ENCODE results near the gene OR10A6. TPM values are rescaled to one million over a fixed set of nuclear protein-coding genes. Genes with fewer than 3 reads are reported as not detected.

The OR10A6 gene
- total RNA-seq, 6 experiments from 2014 or later, result not detected

GRCh38 chr11:7924536-7924935 lies 6.5 kb downstream of the OR10A6 start:
- 52% methylated on average over 2 of the region's 2 CpGs for WGBS (ENCODE audit: insufficient coverage, low coverage, low lambda C conversion rate, missing lambda C conversion rate)
- H3K4me3 ChIP-seq, result no peak overlapping the region
- DNase-seq (no peak), ATAC-seq (no peak)
- intact Hi-C loops (cut with DNase I), result no loop called here
- no peaks in the 10 kb centered on the region for H3K9me3 ChIP-seq
- no peaks in the 10 kb centered on the region for H3K27me3 ChIP-seq
- H3K27ac ChIP-seq, result no peak overlapping the region
- H3K4me1 ChIP-seq, result no peaks in the 10 kb centered on the region
- H3K36me3 ChIP-seq, result no peaks in the 10 kb centered on the region
- no peak for TF ChIP-seq POLR2A (IDR thresholded peaks at IDR 0.05)
- no peak for TF ChIP-seq CTCF (IDR thresholded peaks at IDR 0.05)

- H3K27me3 ChIP-seq, result no peaks in the 10 kb centered on the region
- no peak for TF ChIP-seq CTCF (IDR thresholded peaks at IDR 0.05)
- TF ChIP-seq POLR2A (IDR thresholded peaks at IDR 0.05), result no peak
- H3K4me1 ChIP-seq, result no peaks in the 10 kb centered on the region
- H3K4me3 ChIP-seq, result no peak overlapping the region
- H3K36me3 ChIP-seq, result no peaks in the 10 kb centered on the region
- intact Hi-C loops (cut with DNase I), result no loop called here
- whole genome bisulfite sequencing (ENCODE audit: insufficient coverage, low coverage, low lambda C conversion rate, missing lambda C conversion rate), result 73% methylated on average over 2 of the region's 2 CpGs
- ATAC-seq (no peak), DNase-seq (no peak)
- H3K27ac ChIP-seq, result no peak overlapping the region
- no peaks in the 10 kb centered on the region for H3K9me3 ChIP-seq
Measured at GRCh38 chr11:7918141-7918540, 12.9 kb downstream of the OR10A6 start.

DNA sequence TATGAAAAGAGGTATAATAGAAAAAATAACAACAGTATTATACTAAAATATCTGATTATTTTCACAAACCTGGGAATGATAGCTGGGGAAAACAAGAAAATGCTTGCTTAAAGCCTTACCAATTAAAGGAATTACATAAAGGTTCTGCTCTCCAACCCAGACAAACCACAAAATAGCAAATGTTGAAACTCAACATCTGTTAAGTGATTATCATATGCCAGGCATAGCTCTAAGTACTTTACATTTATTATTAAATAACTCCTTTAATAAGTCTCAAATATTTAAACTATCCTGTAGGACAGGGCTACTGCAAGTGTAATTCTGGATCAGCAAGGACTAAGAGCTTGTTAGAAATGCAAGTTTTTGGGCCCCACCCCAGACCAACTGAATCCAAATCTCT lies 20.1 kb downstream of the OR10A6 start:
- no peaks in the 10 kb centered on the region for H3K36me3 ChIP-seq
- no peaks in the 10 kb centered on the region for H3K27me3 ChIP-seq
- DNase-seq (no peak), ATAC-seq (no peak)
- intact Hi-C loops (cut with DNase I), result no loop called here
- no peak overlapping the region for H3K27ac ChIP-seq
- TF ChIP-seq POLR2A (IDR thresholded peaks at IDR 0.05), result no peak
- TF ChIP-seq CTCF (IDR thresholded peaks at IDR 0.05), result no peak
- H3K4me1 ChIP-seq, result no peaks in the 10 kb centered on the region
- no peaks in the 10 kb centered on the region for H3K9me3 ChIP-seq
- no peak overlapping the region for H3K4me3 ChIP-seq

DNA sequence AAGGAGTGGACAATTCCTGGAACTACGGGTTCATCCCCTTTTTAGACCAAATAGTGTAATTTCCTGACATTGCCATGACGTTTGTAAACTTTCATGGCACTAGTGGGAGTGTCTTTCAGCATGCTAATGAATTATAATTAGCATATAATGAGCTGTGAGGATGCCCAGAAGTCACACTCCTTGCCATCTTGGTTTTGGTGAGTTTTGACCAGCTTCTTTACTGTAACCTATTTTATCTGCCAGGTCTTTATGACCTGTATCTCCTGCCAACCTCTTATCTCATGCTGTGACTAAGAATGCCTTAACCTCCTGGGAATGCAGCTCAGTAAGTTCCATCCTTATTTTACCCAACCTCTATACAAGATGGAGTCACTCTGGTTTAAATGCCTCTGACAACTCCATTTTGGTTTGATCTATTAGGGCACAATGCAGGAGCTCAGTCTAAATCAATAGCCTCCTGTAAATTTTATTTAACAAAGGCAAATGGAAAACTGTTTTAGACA lies 20.7 kb downstream of the OR10A6 start:
- Histone ChIP-seq H3K27me3 (no peaks in the 10 kb centered on the region), H3K27ac (no peak overlapping the region), H3K36me3 (no peaks in the 10 kb centered on the region), H3K9me3 (no peaks in the 10 kb centered on the region), H3K4me1 (no peaks in the 10 kb centered on the region), H3K4me3 (no peak overlapping the region)
- WGBS (ENCODE audit: insufficient coverage, low coverage, low lambda C conversion rate, missing lambda C conversion rate), result 24% methylated on average over 2 of the region's 2 CpGs
- TF ChIP-seq POLR2A (IDR thresholded peaks at IDR 0.05) (no peak), CTCF (IDR thresholded peaks at IDR 0.05) (no peak)
- intact Hi-C loops (cut with DNase I), result no loop called here
- no peak for ATAC-seq
- DNase-seq, result no peak

Data from right lobe of liver (tissue), 6 donors.